Adipose tissue (tissue), 3 donors: ENCODE measurements around the gene PIK3C2G. TPM values are rescaled to one million over a fixed set of nuclear protein-coding genes. Genes with fewer than 3 reads are reported as not detected.

Experiments
- H3K27ac ChIP-seq: one replicate; pipeline ENCODE4 v1.5.1; 2013; ENCODE audit warnings: low read depth, low read length
- WGBS, 3 donors: extraction: QIAGEN DNeasy Blood & Tissue Kit; methylation state at CpG; one replicate each; pipeline ENCODE4 v1.1.7; 2013; 5-methylcytosine and 5-hydroxymethylcytosine counted together
- polyA plus RNA-seq, 3 donors: library from polyadenylated mRNA; stranded (reverse); fragments of 200-250 nt; gene quantifications; one replicate each; pipeline ENCODE4 v1.2.3, GENCODE V29; 2013
- donor health status: healthy with polysubstance abuse.
- donor health status: Bipolar disorder and iron deficiency.
- donor health status: healthy.

Gene PIK3C2G
- polyA plus RNA-seq, 3 donors = 0.22 to 1.2 (median 0.31) TPM

DNA sequence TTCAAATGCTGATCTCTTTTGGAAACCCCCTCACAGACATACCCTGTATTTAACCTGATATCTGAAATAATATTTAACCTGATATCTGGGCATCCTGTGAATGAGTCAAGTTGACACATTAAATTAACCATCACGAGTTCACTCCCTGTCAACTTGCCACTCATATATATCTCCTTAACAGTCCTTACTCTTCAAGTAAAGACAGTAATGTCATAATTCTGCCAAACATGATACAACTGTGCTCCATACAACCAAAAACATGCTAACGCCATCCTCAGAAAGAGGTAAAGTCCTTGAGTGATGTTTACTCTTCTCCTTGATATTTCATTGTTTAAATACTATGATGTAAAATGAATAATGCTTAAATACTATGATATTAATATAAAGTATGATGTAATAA lies 371.5 kb downstream of the PIK3C2G start:
- no peak overlapping the region for H3K27ac ChIP-seq
- WGBS, 3 donors = 49 to 79% (median 78%) methylated on average over 2 of the region's 2 CpGs

GRCh38 chr12:18634382-18634781 lies 373.1 kb downstream of the PIK3C2G start:
- WGBS, 3 donors = 58 to 69% (median 69%) methylated on average over 4 of the region's 4 CpGs
- no peak overlapping the region for H3K27ac ChIP-seq

- 56 to 77% (median 64%) methylated on average over 4 of the region's 4 CpGs for WGBS, 3 donors
Observed at GRCh38 chr12:18640321-18640955, 379.1 kb downstream of the PIK3C2G start.

GRCh38 chr12:18643681-18644080 lies 382.4 kb downstream of the PIK3C2G start:
- 44 to 68% (median 56%) methylated on average over 5 of the region's 5 CpGs for WGBS, 3 donors
- H3K27ac ChIP-seq = no peak overlapping the region

More at GRCh38 chr12:18640321-18640955, 379.1 kb downstream of the PIK3C2G start:
- H3K27ac ChIP-seq = no peak overlapping the region

GRCh38 chr12:18644564-18644963 lies 383.2 kb downstream of the PIK3C2G start:
- WGBS, 3 donors = 78 to 93% (median 93%) methylated on average over 3 of the region's 3 CpGs
- H3K27ac ChIP-seq = no peak overlapping the region

DNA sequence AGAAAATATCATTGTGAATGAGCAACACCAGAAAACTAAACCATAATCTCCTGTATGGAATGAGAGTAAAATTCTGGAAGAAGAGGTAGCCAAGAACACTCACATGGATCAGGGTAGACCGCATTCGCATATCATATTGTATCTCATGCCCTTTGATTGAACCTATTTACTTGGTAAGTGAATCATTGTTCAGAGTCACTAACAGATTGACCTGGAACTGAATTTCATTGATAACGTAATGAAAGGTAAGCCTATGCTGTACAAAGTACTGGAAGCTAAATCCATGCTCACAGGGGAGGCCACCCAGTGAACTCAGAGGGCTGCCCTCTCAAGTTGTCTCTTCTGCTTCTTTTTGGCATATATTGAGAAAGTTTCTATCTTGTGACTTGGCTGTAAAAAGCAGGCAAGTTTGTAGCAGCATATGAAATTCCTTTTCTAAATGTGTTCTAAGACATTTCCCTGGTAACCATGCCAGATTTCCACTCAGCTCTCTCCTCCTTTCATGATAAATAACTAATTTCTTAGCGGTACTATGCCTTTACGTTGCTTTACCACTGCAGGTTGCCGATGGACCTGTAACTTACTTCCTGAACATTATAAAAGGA lies 385.1 kb downstream of the PIK3C2G start:
- 54 to 67% (median 66%) methylated on average over 6 of the region's 6 CpGs for WGBS, 3 donors

GRCh38 chr12:18651525-18651924 lies 390.2 kb downstream of the PIK3C2G start:
- H3K27ac ChIP-seq = no peak overlapping the region
- WGBS, 3 donors = 72 to 90% (median 87%) methylated on average over 2 of the region's 2 CpGs

More for the DNA sequence above, 385.1 kb downstream of the PIK3C2G start:
- H3K27ac ChIP-seq = no peak overlapping the region

DNA sequence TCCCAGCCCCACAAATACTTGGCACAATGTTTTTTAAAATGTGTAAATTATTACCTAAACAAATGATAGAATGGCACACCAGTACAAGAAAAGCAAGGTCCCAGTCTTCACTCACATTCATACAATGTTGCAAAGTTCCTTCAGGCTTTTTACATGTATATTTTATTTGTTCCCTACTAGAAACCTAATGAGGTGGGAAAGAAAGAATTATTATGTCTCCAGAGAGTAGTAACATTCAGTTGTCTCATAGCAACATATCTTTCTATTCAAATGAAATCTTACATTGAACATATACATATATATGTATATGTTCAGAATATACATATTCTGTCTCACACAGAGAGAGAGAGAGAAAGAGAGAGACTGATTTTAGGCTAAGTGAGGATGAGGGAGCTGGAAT lies 391.3 kb downstream of the PIK3C2G start:
- no peak overlapping the region for H3K27ac ChIP-seq

DNA sequence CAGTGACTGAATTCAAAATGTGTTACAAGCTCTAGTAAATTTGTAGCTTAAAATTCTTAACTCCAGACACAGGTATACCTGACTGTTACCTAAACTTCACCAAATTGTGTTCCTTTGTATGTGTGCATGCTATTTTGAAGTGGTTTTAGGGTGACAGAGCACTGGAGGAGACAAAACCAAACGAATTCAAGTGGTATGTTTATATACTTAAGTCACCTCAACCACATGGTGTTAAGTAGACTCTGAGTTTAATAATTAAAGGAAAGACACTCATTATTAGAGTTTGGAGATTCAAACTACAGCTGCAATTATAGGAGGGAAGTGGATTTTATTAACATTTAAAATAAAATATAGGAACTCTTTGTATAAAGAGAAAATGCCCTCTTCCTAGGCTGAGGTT lies 392.1 kb downstream of the PIK3C2G start:
- H3K27ac ChIP-seq = no peak overlapping the region
- WGBS, 3 donors = 18 to 64% (median 51%) methylated on average over 1 of the region's 1 CpG

GRCh38 chr12:18655351-18655750 lies 394.0 kb downstream of the PIK3C2G start:
- no peak overlapping the region for H3K27ac ChIP-seq
- 65 to 85% (median 85%) methylated on average over 4 of the region's 4 CpGs for WGBS, 3 donors

GRCh38 chr12:18658179-18658578 lies 396.9 kb downstream of the PIK3C2G start:
- WGBS, 3 donors = 51 to 70% (median 64%) methylated on average over 2 of the region's 2 CpGs
- H3K27ac ChIP-seq = no peak overlapping the region

GRCh38 chr12:18658829-18659228 lies 397.5 kb downstream of the PIK3C2G start:
- H3K27ac ChIP-seq = no peak overlapping the region

DNA sequence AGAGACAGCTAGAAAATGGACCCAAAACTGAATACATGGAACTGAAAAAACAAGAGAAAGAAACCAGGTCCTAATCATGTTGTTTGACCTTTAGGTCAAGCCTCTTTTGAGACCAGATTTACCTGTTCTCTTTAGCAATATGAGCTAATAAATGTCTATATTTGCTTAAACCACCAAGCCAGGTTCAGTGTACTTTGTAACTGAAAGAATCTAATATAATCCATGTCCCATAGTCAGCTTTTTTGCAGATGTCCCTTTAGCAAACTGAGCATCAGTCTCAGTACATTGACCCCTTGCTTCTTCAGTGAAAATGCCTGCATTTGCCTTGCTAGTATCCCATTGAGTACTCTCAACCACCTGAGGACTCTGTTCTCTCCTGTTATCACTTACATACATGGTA lies 414.8 kb downstream of the PIK3C2G start:
- no peak overlapping the region for H3K27ac ChIP-seq

DNA sequence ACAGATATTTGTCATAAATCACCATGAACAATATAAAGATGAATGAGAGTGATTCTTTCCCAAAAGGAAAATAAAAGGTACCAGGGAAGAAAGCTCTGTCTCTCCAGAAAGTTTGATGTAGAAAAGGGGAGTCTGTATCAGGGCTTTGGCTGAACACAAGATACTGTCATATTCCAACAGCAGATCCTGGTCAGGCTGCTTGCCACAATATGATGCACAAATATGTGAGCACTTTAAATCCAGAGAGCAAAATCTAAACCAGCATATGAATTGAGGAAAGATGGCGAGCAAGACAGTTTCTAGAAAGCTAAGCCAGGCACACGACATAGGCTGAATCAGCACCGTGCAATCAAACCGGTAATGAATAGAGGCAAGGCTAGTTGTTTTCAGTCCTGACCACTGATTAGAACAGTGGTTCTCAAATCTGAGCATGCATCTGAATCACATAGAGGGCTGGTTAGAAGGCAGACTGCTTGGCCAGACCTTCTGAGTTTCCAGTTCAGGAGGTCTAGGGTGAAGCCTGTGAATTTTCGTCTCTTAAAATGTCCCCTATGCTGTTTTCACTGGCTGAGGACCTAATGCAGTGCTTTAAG lies 415.8 kb downstream of the PIK3C2G start:
- 59 to 70% (median 70%) methylated on average over 5 of the region's 5 CpGs for WGBS, 3 donors
- H3K27ac ChIP-seq = no peak overlapping the region

- 64 to 79% (median 76%) methylated on average over 3 of the region's 3 CpGs for WGBS, 3 donors
- no peak overlapping the region for H3K27ac ChIP-seq
Observed at GRCh38 chr12:18681818-18682217, 420.5 kb downstream of the PIK3C2G start.

- WGBS, 3 donors = 63 to 86% (median 74%) methylated on average over 2 of the region's 2 CpGs
Observed at GRCh38 chr12:18683327-18684013, 422.2 kb downstream of the PIK3C2G start.

GRCh38 chr12:18684430-18684829 lies 423.1 kb downstream of the PIK3C2G start:
- 21 to 45% (median 25%) methylated on average over 1 of the region's 1 CpG for WGBS, 3 donors
- H3K27ac ChIP-seq = no peak overlapping the region

More at GRCh38 chr12:18683327-18684013, 422.2 kb downstream of the PIK3C2G start:
- H3K27ac ChIP-seq = no peak overlapping the region

- no peak overlapping the region for H3K27ac ChIP-seq
- WGBS, 3 donors = 57 to 76% (median 75%) methylated on average over 3 of the region's 3 CpGs
Observed at GRCh38 chr12:18689771-18690170, 428.5 kb downstream of the PIK3C2G start.

DNA sequence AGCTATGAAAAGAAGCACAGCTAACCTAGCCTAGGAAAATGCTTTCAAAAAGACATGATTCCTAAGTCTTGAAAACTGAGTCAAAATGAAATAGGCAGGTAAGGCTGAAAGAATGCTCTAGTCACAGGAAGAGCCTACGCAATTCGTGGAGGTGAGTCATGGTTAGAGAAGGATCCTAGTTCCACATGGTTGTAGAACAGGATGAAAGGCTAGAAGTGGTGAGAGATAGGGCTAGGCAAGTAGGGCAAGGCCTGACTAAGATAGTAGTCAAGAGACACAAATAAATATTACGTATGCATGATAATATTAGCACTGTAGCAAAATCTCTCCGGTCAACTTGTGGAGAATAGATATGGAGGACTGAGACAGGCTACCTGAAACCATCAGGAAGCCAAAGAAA lies 429.3 kb downstream of the PIK3C2G start:
- no peak overlapping the region for H3K27ac ChIP-seq
- WGBS, 3 donors = 87 to 93% (median 87%) methylated on average over 4 of the region's 4 CpGs
